Activated T-helper 1 cell treated with anti-CD3 and anti-CD28 coated beads, Interleukin-12 subunit alpha, Interleukin-12 subunit beta, Interleukin-2, Interleukin-4 antibody, amounts not matched to agents 30 ng/mL and 10 ng/mL and 1 ng/mL, durations not matched to agents 14 hours and 24 hours and 36 hours (primary cell): ENCODE measurements around the gene DNAJB6. TPM values are rescaled to one million over a fixed set of nuclear protein-coding genes. Genes with fewer than 3 reads are reported as not detected.

Experiments used
- DNase-seq: peaks from one replicate; pipeline ENCODE4 v3.0.0; 2021; ENCODE audit warnings: low spot score
- H3K27ac Mint-ChIP-seq: one replicate; pipeline ENCODE4 v1.8.0; 2021; ENCODE audit warnings: mild to moderate bottlenecking, mixed read lengths
- H3K27me3 Mint-ChIP-seq: one replicate; pipeline ENCODE4 v1.8.0; 2022; ENCODE audit warnings: mild to moderate bottlenecking, moderate library complexity, mixed read lengths; ENCODE audit not compliant: insufficient read depth
- H3K36me3 Mint-ChIP-seq: one replicate; pipeline ENCODE4 v1.8.0; 2021; ENCODE audit warnings: low read depth, mixed read lengths
- H3K4me1 Mint-ChIP-seq: one replicate; pipeline ENCODE4 v1.8.0; 2021; ENCODE audit warnings: low read depth, mixed read lengths
- H3K4me3 Mint-ChIP-seq: one replicate; pipeline ENCODE4 v1.8.0; 2021; ENCODE audit warnings: mild to moderate bottlenecking, moderate library complexity, mixed read lengths
- H3K9me3 Mint-ChIP-seq: one replicate; pipeline ENCODE4 v1.8.0; 2021; ENCODE audit warnings: mixed read lengths
- intact Hi-C: fragments of 100-400 bp; cut with micrococcal nuclease; formaldehyde crosslinking; loops from one replicate; pipeline ENCODE4 v1.15.1; 2024
- total RNA-seq: library from RNA; stranded (reverse); gene quantifications from 2 replicates; pipeline ENCODE4 v1.2.3, GENCODE V29; 2022

DNAJB6 gene
- total RNA-seq, 1 donor from 2014 or later: 137 TPM

DNA sequence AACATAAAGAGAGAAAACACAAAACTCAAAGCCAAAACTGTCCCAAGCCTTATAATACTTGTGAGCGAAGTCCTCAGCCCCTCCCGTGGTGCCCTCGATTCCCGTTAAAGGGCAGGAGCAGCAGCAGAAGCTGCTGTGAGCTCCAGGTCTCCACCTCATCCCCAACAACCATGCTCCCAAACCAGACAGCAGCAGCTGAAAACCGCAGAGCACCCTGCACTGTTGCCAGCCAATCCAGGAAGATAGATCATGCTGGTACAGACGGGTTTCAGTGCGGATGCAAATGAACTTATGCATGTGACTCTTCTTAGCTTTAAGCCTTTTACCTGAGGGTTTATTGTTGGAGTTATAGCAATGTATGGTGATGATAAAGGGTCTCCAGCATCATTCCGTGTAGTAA, 97.9 kb downstream of the DNAJB6 start:
- Mint-ChIP-seq H3K27ac (no peak overlapping the region), H3K4me3 (no peak overlapping the region), H3K9me3 (no peaks in the 10 kb centered on the region), H3K27me3 (peaks cover 7% of the 10 kb centered on the region), H3K36me3 (no peaks in the 10 kb centered on the region), H3K4me1 (peaks cover 13% of the 10 kb centered on the region)
- no peak for DNase-seq
- intact Hi-C loops: loop anchor here (5.0 kb wide), 2 partner anchors 133 to 253 kb away; no protein-coding TSS in a partner anchor

DNA sequence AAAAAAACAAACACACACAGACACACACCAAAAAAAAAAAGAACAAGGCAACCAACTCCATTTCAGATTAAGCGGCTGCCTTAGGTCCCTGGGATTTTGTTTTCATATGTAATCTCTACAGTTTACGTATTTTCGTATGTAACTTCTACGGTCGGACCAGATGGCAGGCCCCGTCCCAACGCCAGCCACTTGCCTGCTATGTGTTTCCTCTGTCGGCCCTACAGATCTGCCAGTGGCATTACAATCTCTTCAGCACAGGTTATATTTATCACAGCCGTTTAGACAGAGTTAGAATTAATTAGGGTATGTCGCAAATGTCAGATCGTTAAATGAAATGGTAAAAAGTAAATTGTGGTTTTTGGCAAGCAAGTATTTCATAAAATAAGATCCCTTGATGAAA, 99.3 kb downstream of the DNAJB6 start:
- peaks cover 7% of the 10 kb centered on the region for H3K27me3 Mint-ChIP-seq
- intact Hi-C loops: no loop called here

DNA sequence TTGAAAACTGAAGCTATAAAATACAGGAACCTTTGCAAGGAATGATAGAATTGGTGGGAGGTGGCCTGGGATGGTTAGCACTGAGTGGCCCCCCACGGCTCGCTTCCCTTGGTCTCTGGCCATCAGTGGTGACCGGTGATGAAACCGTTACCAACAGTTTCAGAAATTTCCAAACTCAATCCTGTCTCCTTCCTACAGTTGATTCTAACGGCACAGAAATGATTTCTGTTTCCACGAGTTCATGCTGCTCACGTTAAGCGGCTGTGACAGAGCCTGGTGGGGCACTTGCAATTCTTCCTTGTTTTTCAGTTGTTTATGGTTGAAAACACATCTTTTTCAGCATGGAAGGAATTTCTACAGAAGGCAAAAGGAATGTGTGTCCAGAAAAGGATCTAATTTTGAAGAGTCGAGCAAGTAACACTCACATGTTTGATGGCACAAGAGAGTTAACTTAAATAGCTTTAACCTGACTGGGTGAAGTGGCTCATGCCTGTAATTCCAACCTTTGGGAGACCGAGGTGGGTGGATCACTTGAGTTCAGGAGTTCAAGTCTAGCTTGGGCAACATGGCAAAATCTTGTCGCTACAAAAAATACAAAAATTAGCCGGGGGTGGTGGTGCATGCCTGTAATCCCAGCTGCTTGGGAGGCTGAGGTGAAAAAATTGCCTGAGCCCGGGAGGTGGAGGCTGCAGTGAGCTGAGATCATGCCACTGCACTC, 100.1 kb downstream of the DNAJB6 start:
- intact Hi-C loops: no loop called here
- H3K9me3 Mint-ChIP-seq: no peaks in the 10 kb centered on the region
- no peak overlapping the region for H3K27ac Mint-ChIP-seq
- H3K4me1 Mint-ChIP-seq: peaks cover 13% of the 10 kb centered on the region
- H3K4me3 Mint-ChIP-seq: no peak overlapping the region
- no peaks in the 10 kb centered on the region for H3K36me3 Mint-ChIP-seq
- H3K27me3 Mint-ChIP-seq: peaks cover 7% of the 10 kb centered on the region
- DNase-seq: no peak

More for the DNA sequence above, 99.3 kb downstream of the DNAJB6 start:
- peaks cover 13% of the 10 kb centered on the region for H3K4me1 Mint-ChIP-seq
- no peak overlapping the region for H3K4me3 Mint-ChIP-seq
- H3K27ac Mint-ChIP-seq: no peak overlapping the region
- no peak for DNase-seq
- H3K36me3 Mint-ChIP-seq: no peaks in the 10 kb centered on the region
- no peaks in the 10 kb centered on the region for H3K9me3 Mint-ChIP-seq

DNA sequence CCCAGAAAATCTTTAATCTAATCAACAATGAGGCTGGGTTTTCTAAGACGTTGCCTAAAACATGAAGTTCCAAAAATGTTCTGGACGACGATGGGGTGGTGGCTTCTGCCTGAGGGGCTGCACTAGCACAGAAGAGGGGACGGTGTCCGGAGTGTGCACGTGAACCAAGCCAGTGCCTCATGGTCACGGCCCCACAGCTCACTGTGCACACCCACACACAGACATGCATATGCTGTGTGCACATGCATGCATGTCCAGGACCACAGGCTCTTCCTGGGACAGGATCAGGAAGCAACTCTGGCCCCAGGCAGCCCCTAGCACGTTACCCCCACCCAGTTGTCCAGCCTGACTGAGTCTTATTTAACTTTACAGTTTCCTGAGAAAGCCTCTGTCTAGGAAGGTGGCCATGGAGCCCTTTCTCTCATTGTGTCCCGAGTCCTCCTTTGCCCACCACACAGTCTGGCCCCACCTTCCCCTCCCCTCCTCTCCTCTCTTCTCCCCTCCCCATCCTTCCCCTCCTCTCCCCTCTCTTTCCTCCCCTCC, 100.8 kb downstream of the DNAJB6 start:
- no peak overlapping the region for H3K27ac Mint-ChIP-seq
- H3K36me3 Mint-ChIP-seq: no peaks in the 10 kb centered on the region
- intact Hi-C loops: no loop called here
- DNase-seq: no peak
- H3K9me3 Mint-ChIP-seq: no peaks in the 10 kb centered on the region
- peaks cover 7% of the 10 kb centered on the region for H3K27me3 Mint-ChIP-seq
- no peak overlapping the region for H3K4me3 Mint-ChIP-seq
- peaks cover 13% of the 10 kb centered on the region for H3K4me1 Mint-ChIP-seq

DNA sequence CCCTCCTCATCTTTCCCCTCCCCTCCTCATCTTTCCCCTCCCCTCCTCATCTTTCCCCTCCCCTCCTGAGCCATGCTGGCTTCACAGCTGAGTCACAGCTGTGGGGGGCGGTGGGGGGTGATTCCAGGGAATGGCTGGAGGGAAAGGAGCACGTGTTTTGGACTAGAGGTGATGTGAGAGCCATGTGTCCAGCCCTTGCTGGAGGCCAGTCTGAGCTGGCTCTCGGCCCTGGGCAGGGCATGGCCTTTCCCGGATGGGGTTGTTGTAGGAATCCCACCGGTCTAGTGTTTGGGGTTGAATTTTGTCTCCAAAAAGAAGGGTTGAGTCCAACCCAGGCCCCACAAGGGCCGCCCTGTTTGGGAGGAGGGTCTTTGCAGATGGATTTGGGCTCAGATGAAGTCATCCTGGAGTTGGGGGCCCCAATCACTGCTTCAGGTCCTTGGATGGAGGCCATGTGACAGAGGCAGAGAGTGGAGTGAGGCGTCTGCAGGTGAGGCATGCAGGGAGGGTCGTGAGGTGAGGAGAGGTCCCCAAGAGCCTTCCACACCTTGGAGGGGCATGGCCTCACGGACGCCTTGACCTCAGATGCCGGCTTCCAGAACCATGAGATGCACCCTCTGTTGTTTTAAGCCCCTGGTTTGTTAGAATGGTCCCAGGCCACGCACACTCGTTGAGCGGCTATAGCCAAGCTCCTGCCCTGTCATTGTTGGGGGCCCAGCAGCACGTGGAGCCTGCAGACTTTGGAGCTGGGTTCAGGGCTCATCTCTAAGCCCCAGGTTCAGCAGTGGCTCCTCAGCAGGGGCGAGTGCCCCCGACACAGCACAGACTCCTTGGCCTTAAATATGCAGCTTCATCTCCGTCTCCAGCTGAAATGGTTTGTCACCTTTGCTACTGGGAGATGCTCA, 101.6 kb downstream of the DNAJB6 start:
- Mint-ChIP-seq H3K27me3 (peaks cover 7% of the 10 kb centered on the region), H3K4me1 (peaks cover 5% of the 10 kb centered on the region), H3K27ac (no peak overlapping the region), H3K9me3 (no peaks in the 10 kb centered on the region), H3K4me3 (no peak overlapping the region), H3K36me3 (no peaks in the 10 kb centered on the region)
- DNase-seq: no peak
- intact Hi-C loops: no loop called here

DNA sequence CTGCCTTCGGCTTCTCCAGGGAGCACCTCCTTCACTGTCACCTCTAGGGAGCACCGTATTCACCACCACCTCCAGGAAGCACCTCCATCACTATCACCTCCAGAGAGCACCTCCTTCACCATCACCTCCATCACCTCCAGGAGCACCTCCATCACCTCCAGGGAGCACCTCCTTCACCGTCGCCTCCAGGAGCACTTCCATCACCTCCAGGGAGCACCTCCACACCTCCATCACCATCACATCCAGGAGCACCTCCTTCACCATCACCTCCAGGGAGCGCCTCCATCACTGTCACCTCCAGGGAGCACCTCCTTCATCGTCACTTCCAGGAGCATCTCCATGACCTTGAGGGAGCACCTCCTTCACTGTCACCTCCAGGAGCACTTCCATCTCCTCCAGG, 102.3 kb downstream of the DNAJB6 start:
- Mint-ChIP-seq H3K27me3 (peaks cover 7% of the 10 kb centered on the region), H3K9me3 (no peaks in the 10 kb centered on the region), H3K36me3 (no peaks in the 10 kb centered on the region), H3K27ac (no peak overlapping the region), H3K4me3 (no peak overlapping the region), H3K4me1 (no peaks in the 10 kb centered on the region)
- no peak for DNase-seq
- intact Hi-C loops: no loop called here

DNA sequence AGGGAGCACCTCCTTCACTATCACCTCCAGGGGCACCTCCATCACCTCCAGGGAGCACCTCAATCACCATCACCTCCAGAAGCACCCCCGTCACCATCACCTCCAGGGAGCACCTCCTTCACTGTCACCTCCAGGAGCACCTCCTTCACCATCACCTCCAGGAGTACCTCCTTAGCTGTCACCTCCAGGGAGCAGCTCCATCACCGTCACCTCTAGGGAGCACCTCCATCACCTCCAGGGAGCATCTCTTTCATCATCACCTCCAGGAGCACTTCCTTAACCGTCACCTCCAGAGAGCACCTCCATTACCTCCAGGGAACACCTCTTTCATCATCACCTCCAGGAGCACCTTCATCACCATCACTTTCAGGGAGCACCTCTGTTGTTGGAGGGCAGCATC, 103.0 kb downstream of the DNAJB6 start:
- peaks cover 7% of the 10 kb centered on the region for H3K27me3 Mint-ChIP-seq
- intact Hi-C loops: no loop called here
- H3K27ac Mint-ChIP-seq: no peak overlapping the region
- H3K4me1 Mint-ChIP-seq: no peaks in the 10 kb centered on the region
- no peaks in the 10 kb centered on the region for H3K36me3 Mint-ChIP-seq
- no peak for DNase-seq
- no peaks in the 10 kb centered on the region for H3K9me3 Mint-ChIP-seq
- no peak overlapping the region for H3K4me3 Mint-ChIP-seq

DNA sequence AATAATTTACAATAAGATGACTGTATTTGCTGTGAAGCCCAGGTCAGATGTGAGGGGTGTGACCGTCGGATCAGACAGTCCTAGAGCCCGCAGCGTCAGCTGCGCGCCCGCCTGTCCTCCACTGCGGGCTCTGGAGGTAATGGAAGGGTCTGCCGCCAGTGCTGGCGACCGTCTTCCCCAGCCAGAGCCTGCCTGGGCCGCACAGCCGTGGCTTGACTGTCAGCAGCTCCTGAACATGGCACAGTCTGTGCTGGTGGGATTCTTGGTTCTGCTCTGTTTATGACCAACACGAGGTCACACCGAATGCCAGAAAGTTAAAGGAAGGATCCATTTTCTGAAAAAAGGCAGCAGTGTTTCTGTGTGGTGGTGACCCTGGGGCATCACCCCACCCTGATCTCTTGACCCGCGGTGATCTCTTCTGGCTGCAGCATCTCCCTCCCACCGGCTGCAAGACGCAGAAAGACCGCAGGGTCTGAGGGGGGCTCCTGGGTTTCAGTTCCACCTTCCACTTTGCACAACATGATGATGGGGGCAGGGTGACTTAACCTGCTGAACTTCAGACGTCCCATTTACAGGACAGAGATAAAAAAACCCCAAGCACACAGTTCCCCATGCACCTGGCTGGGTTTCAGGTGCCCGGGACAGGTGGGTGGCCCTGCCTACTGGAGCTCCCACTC, 103.7 kb downstream of the DNAJB6 start:
- no peaks in the 10 kb centered on the region for H3K9me3 Mint-ChIP-seq
- no peak for DNase-seq
- H3K4me1 Mint-ChIP-seq: no peaks in the 10 kb centered on the region
- no peaks in the 10 kb centered on the region for H3K36me3 Mint-ChIP-seq
- peaks cover 7% of the 10 kb centered on the region for H3K27me3 Mint-ChIP-seq
- intact Hi-C loops: no loop called here
- no peak overlapping the region for H3K27ac Mint-ChIP-seq
- no peak overlapping the region for H3K4me3 Mint-ChIP-seq

DNA sequence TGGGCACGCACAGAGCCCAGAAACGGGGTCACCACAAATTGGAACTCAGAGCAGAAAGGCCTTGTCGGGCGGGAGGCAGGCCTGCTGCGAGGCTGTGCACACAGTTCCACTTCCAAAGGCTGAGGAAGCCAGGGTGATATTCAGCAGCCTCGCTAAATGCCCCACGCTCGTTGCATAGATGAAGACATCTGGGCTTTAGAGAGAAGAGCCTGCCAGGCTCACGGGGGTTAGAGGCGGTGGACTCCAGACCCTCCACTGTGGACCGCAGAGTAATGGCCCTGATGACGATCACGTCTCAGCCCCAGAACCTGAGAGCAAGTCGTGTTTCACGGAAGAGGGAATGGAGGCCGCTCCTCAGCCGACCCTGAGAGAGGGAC, 104.2 kb downstream of the DNAJB6 start:
- Mint-ChIP-seq H3K27me3 (peaks cover 5% of the 10 kb centered on the region), H3K27ac (no peak overlapping the region), H3K4me1 (no peaks in the 10 kb centered on the region), H3K36me3 (no peaks in the 10 kb centered on the region), H3K9me3 (no peaks in the 10 kb centered on the region), H3K4me3 (no peak overlapping the region)
- intact Hi-C loops: no loop called here
- no peak for DNase-seq

DNA sequence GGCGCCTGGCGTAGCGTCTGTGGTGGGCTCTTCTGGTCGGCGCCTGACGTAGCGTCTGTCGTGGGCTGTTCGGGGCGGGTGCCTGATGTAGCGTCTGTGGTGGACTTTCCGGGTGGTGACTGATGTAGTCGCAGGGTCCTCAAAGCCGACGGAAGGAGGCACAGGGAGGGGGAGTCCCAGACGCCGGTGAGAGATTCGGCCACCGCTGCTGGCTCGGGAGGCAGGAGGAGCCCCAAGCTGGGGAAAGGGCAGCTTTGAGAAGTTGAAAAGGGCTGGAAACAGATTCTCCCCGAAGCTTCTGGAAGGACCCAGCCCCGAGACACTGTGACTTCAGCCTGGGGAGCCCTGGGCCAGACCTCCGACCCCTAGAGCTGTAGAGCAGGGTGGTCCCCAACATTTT, 105.7 kb downstream of the DNAJB6 start:
- intact Hi-C loops: no loop called here
- Mint-ChIP-seq H3K27me3 (no peaks in the 10 kb centered on the region), H3K4me1 (no peaks in the 10 kb centered on the region), H3K36me3 (no peaks in the 10 kb centered on the region), H3K4me3 (no peak overlapping the region), H3K27ac (no peak overlapping the region), H3K9me3 (no peaks in the 10 kb centered on the region)
- no peak for DNase-seq

DNA sequence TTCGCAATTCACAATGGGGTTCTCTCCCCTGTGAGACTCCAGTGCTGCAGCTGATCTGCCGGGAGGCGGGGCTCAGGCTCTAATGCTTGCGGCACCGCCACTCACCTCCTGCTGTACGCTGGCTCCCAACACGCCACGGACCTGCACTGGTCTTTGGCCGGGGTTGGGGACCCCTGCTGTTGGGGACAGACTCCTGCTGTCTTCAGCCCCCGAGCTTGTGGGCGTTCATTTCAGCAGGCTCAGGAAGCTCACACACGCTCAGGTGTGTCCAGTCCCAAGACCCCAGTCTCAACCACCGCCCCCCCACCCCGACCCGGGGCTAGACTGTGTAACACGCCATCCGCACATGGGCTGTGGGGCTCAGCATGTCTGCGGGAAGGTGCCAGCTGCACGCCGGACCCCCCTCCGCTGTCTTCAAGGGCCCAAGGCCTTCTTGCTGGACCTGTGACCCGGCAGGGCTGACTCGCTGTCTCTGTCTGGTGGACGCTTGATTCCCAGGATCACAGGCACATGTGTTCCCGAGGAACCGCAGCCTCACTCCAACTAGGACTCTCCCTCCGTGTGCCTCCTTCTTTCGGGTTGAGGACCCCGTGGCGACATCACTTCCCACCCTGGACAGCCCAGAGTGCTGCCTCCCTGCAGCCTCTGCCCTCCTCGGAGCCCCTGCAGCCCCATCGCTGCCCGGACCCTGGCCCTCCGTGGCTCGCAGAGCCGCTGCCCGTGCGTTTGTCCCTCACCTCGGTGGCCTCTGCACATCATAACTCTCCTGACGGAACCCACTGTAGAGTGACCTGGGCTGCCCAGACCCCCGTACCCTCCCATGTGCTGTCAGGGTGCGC, 106.4 kb downstream of the DNAJB6 start:
- Mint-ChIP-seq H3K36me3 (no peaks in the 10 kb centered on the region), H3K4me3 (no peak overlapping the region), H3K27ac (no peak overlapping the region), H3K9me3 (no peaks in the 10 kb centered on the region), H3K27me3 (no peaks in the 10 kb centered on the region), H3K4me1 (no peaks in the 10 kb centered on the region)
- intact Hi-C loops: no loop called here
- no peak for DNase-seq
